H1 (cell line): ENCODE data around the gene CCDC93. TPM values are rescaled to one million over a fixed set of nuclear protein-coding genes. Genes with fewer than 3 reads are reported as not detected.

ENCODE experiments used
- CTCF ChIA-PET: fragments of 300-600 bp; sonication (Branson Sonifier 250); formaldehyde crosslinking; loops from one replicate; lab custom pipeline; 2021; ENCODE audit not compliant: partially characterized antibody; lab: Charles Lee
- POLR2A ChIA-PET: fragments of 300-600 bp; sonication (Branson Sonifier 250); formaldehyde crosslinking; loops from one replicate; lab custom pipeline; 2021; ENCODE audit warnings: inconsistent platforms; ENCODE audit not compliant: partially characterized antibody; lab: Charles Lee
- DNase-seq, 2 experiments: peaks; one replicate each; pipeline versions ENCODE4 v3.0.0 to v3.0.0-alpha.2; 2010 to 2022; ENCODE audit warnings: low spot score in 2 of 2, low read depth in 1 of 2, mixed read lengths in 1 of 2
- FAIRE-seq: peaks from 2 replicates; lab custom pipeline; 2011; peaks lifted over from hg19 to GRCh38; lab: Jason Lieb, UNC
- H2AFZ ChIP-seq: 2 replicates; pipeline ENCODE4 v1.8.1; 2012; ENCODE audit warnings: low read length, inconsistent platforms
- H2AK5ac ChIP-seq: 2 replicates; pipeline ENCODE4 v1.6.1; 2013; ENCODE audit warnings: low read depth, low read length
- H2BK120ac ChIP-seq: replicated peaks from 2 replicates; pipeline ENCODE3; 2013; ENCODE audit warnings: low read depth, low read length, inconsistent platforms
- H2BK12ac ChIP-seq: 2 replicates; pipeline ENCODE4 v1.6.1; 2013; ENCODE audit warnings: low read depth, low read length
- H2BK15ac ChIP-seq: 2 replicates; pipeline ENCODE4 v1.6.1; 2013; ENCODE audit warnings: low read length
- H2BK20ac ChIP-seq: 2 replicates; pipeline ENCODE4 v1.6.1; 2013; ENCODE audit warnings: low read length
- H2BK5ac ChIP-seq: 2 replicates; pipeline ENCODE4 v1.6.1; 2013; ENCODE audit warnings: low read depth, low read length
- H3K14ac ChIP-seq: 2 replicates; pipeline ENCODE4 v1.6.1; 2013; ENCODE audit warnings: inconsistent platforms; ENCODE audit not compliant: insufficient read length
- H3K18ac ChIP-seq: 2 replicates; pipeline ENCODE4 v1.6.1; 2013; ENCODE audit warnings: low read length; ENCODE audit errors: extremely low read depth
- H3K23ac ChIP-seq: 2 replicates; pipeline ENCODE4 v1.6.1; 2013; ENCODE audit warnings: inconsistent platforms; ENCODE audit not compliant: insufficient read length
- H3K23me2 ChIP-seq: 2 replicates; pipeline ENCODE4 v1.6.1; 2013; ENCODE audit warnings: low read depth, low read length
- H3K27ac ChIP-seq: 2 replicates; pipeline ENCODE4 v1.6.1; 2011; ENCODE audit warnings: low read depth, low read length, inconsistent platforms
- H3K27me3 ChIP-seq, 4 experiments: replicated peaks in 1 of 4; 1 replicate in 1 of 4; 2 replicates in 3 of 4; pipeline versions ENCODE4 v1.6.1 to v1.8.1; 2011 to 2013; ENCODE audit warnings: low read length in 3 of 4, mild to moderate bottlenecking in 3 of 4, inconsistent platforms in 2 of 4, mixed read lengths in 2 of 4, moderate library complexity in 1 of 4; ENCODE audit not compliant: control insufficient read depth in 3 of 4, insufficient read depth in 3 of 4; ENCODE audit errors: extremely low read depth in 1 of 4
- H3K36me3 ChIP-seq, 4 experiments: 2 replicates each; pipeline versions ENCODE4 v1.6.1 to v1.8.1; 2011 to 2013; ENCODE audit warnings: mild to moderate bottlenecking in 4 of 4, low read length in 3 of 4, moderate library complexity in 2 of 4, control low read depth in 1 of 4, inconsistent platforms in 1 of 4; ENCODE audit not compliant: insufficient read depth in 4 of 4, control insufficient read depth in 2 of 4
- H3K4ac ChIP-seq: replicated peaks from 2 replicates; pipeline ENCODE3; 2013; ENCODE audit warnings: low read length, low read depth, mixed read lengths, inconsistent platforms; ENCODE audit not compliant: insufficient read length
- H3K4me1 ChIP-seq, 4 experiments: replicated peaks in 1 of 4; 1 replicate in 1 of 4; 2 replicates in 3 of 4; pipeline versions ENCODE4 v1.6.1 to v1.8.1; 2011 to 2013; ENCODE audit warnings: low read length in 3 of 4, inconsistent platforms in 2 of 4, mixed read lengths in 1 of 4; ENCODE audit not compliant: insufficient read depth in 4 of 4, control insufficient read depth in 3 of 4
- H3K4me2 ChIP-seq, 2 experiments: 2 replicates each; pipeline versions ENCODE4 v1.6.1 to v1.8.1; 2011 to 2013; ENCODE audit warnings: low read depth in 2 of 2, low read length in 2 of 2, control low read depth in 1 of 2, inconsistent platforms in 1 of 2, mild to moderate bottlenecking in 1 of 2; ENCODE audit not compliant: insufficient read depth in 1 of 2
- H3K4me3 ChIP-seq, 4 experiments: fragments of 200-600, 300-600 bp in 1 of 4; sonication (generic), shearing (Covaris generic), sonication (Bioruptor Twin) in 1 of 4; 2 replicates each; pipeline versions ENCODE4 v1.5.1 to v1.8.1; 2011 to 2016; ENCODE audit warnings: low read length in 4 of 4, low read depth in 3 of 4, control low read depth in 2 of 4, inconsistent platforms in 2 of 4, mild to moderate bottlenecking in 2 of 4, mixed read lengths in 1 of 4, moderate library complexity in 1 of 4; ENCODE audit not compliant: insufficient read depth in 2 of 4; ENCODE audit errors: extremely low read depth in 1 of 4
- H3K56ac ChIP-seq: replicated peaks from 2 replicates; pipeline ENCODE3; 2013; ENCODE audit warnings: low read depth, mild to moderate bottlenecking, mixed read lengths, low read length, inconsistent platforms; ENCODE audit not compliant: insufficient read length
- H3K79me1 ChIP-seq: 2 replicates; pipeline ENCODE4 v1.6.1; 2013; ENCODE audit warnings: low read depth, low read length, control low read depth
- H3K79me2 ChIP-seq, 2 experiments: 2 replicates each; pipeline versions ENCODE4 v1.6.1 to v1.8.1; 2012 to 2013; ENCODE audit warnings: low read length in 2 of 2, mild to moderate bottlenecking in 2 of 2, inconsistent platforms in 1 of 2; ENCODE audit not compliant: insufficient read depth in 2 of 2, control insufficient read depth in 1 of 2
- H3K9ac ChIP-seq, 4 experiments: replicated peaks in 1 of 4; 1 replicate in 1 of 4; 2 replicates in 3 of 4; pipeline versions ENCODE4 v1.6.1 to v1.8.1; 2011 to 2013; ENCODE audit warnings: low read depth in 3 of 4, low read length in 3 of 4, control low read depth in 2 of 4, mild to moderate bottlenecking in 2 of 4, moderate library complexity in 2 of 4, inconsistent platforms in 1 of 4; ENCODE audit errors: extremely low read depth in 1 of 4
- H3K9me3 ChIP-seq, 2 experiments: 2 replicates each; pipeline versions ENCODE4 v1.6.1 to v1.8.1; 2012 to 2013; ENCODE audit warnings: mild to moderate bottlenecking in 2 of 2, moderate library complexity in 2 of 2, control low read depth in 1 of 2, inconsistent platforms in 1 of 2, low read depth in 1 of 2, low read length in 1 of 2, mixed read lengths in 1 of 2; ENCODE audit not compliant: insufficient read depth in 2 of 2
- H4K20me1 ChIP-seq, 2 experiments: replicated peaks in 1 of 2; 2 replicates each; pipeline versions ENCODE3 to v1.8.1; 2011 to 2013; ENCODE audit warnings: inconsistent platforms in 2 of 2, low read length in 2 of 2, mild to moderate bottlenecking in 1 of 2; ENCODE audit not compliant: insufficient read depth in 2 of 2, control insufficient read depth in 1 of 2
- H4K5ac ChIP-seq: 2 replicates; pipeline ENCODE4 v1.6.1; 2013; ENCODE audit warnings: low read length, low read depth, mixed read lengths, inconsistent platforms; ENCODE audit not compliant: insufficient read length
- H4K8ac ChIP-seq: 2 replicates; pipeline ENCODE4 v1.8.0; 2013; ENCODE audit warnings: mild to moderate bottlenecking, moderate library complexity, low read length, inconsistent platforms; ENCODE audit not compliant: insufficient read depth; ENCODE audit errors: extremely low read depth
- H4K91ac ChIP-seq: replicated peaks from 2 replicates; pipeline ENCODE3; 2013; ENCODE audit warnings: low read length, mixed read lengths, inconsistent platforms; ENCODE audit not compliant: insufficient read length
- FOSL1 ChIP-seq: IDR thresholded peaks from 2 replicates; pipeline ENCODE4 v1.6.1; 2011; ENCODE audit warnings: mild to moderate bottlenecking, low read depth, low read length, moderate library complexity; ENCODE audit not compliant: insufficient read depth
- HDAC6 ChIP-seq: IDR thresholded peaks from one replicate; pipeline ENCODE4 v1.7.1; 2012; ENCODE audit warnings: low read depth, mild to moderate bottlenecking, inconsistent platforms, low read length, moderate library complexity
- JUN ChIP-seq: IDR thresholded peaks from 2 replicates; pipeline ENCODE4 v1.6.1; 2011; ENCODE audit warnings: low read depth, mild to moderate bottlenecking, improper control_type of control experiment, low read length
- JUND ChIP-seq: IDR thresholded peaks from 2 replicates; pipeline ENCODE4 v1.6.1; 2011; ENCODE audit warnings: mild to moderate bottlenecking, improper control_type of control experiment, low read length
- KDM4A ChIP-seq: IDR thresholded peaks from one replicate; pipeline ENCODE4 v1.7.1; 2012; ENCODE audit warnings: low read depth, mild to moderate bottlenecking, moderate library complexity, low read length, inconsistent platforms; ENCODE audit not compliant: severe bottlenecking
- MAFK ChIP-seq: IDR thresholded peaks from 2 replicates; pipeline ENCODE4 v1.6.1; 2012; ENCODE audit warnings: low read depth, mild to moderate bottlenecking, improper control_type of control experiment, low read length
- PHF8 ChIP-seq: fragments of 200-600 bp; sonication (generic); conservative IDR thresholded peaks from 2 replicates; pipeline ENCODE4 v1.7.1; 2012; ENCODE audit warnings: low read depth, mild to moderate bottlenecking, inconsistent platforms, low read length, moderate library complexity
- POLR2AphosphoS5 ChIP-seq: IDR thresholded peaks from 2 replicates; pipeline ENCODE4 v1.6.1; 2011; ENCODE audit warnings: low read depth, low read length
- SP1 ChIP-seq: IDR thresholded peaks from 2 replicates; pipeline ENCODE4 v1.6.1; 2011; ENCODE audit warnings: low read depth, low read length
- SP4 ChIP-seq: IDR thresholded peaks from 2 replicates; pipeline ENCODE4 v1.6.1; 2012; ENCODE audit warnings: low read length, inconsistent platforms
- SUZ12 ChIP-seq: fragments of 200-600 bp; sonication (generic); IDR thresholded peaks from 2 replicates; pipeline ENCODE4 v1.6.1; 2012; ENCODE audit warnings: mild to moderate bottlenecking, inconsistent platforms, low read length, moderate library complexity, mixed read lengths
- TBP ChIP-seq: IDR thresholded peaks from 2 replicates; pipeline ENCODE4 v1.6.1; 2011; ENCODE audit warnings: low read depth, low read length, improper control_type of control experiment
- WGBS, 2 experiments: shearing (Covaris generic) in 1 of 2; methylation state at CpG; one replicate each; pipeline versions ENCODE4 v1.1.6 to v1.1.7; 2013 to 2015; ENCODE audit warnings: low lambda C conversion rate in 2 of 2, mixed read lengths in 2 of 2, inconsistent platforms in 1 of 2, low coverage in 1 of 2, missing lambda C conversion rate in 1 of 2; ENCODE audit not compliant: insufficient replicate concordance in 2 of 2, insufficient coverage in 1 of 2, insufficient read length in 1 of 2; ENCODE audit errors: extremely low coverage in 1 of 2, missing lambda C conversion rate in 1 of 2; 5-methylcytosine and 5-hydroxymethylcytosine counted together
- polyA plus RNA-seq, 7 experiments: library from polyadenylated mRNA; depleted of rRNA in 3 of 7; stranded (reverse) in 5 of 7; unstranded in 2 of 7; fragments of >200 nt in 5 of 7; fragments of 200-250 nt in 2 of 7; gene quantifications; 1 replicate in 5 of 7; 2 replicates in 1 of 7; 4 replicates in 1 of 7; pipeline versions ENCODE4 v1.2.1 to v1.2.3, GENCODE V29; 2011 to 2013; ENCODE audit warnings: missing spikeins in 2 of 7, mixed read lengths in 2 of 7
- total RNA-seq: library from RNA; stranded (reverse); fragmentation: NEBNext Ultra II Directional; extraction: Animal tissue kit (Norgen Biotek cat#: 25700); gene quantifications from 2 replicates; pipeline ENCODE4 v1.2.1, GENCODE V29; 2021
- TF ChIP-seq, protein P1 (sequence below), 3 experiments: IDR thresholded peaks; 1 replicate in 2 of 3; 2 replicates in 1 of 3; pipeline versions ENCODE4 v1.5.1 to v1.6.1; 2011; ENCODE audit warnings: low read length in 3 of 3, mild to moderate bottlenecking in 3 of 3, inconsistent platforms in 2 of 3, low read depth in 1 of 3, moderate library complexity in 1 of 3; ENCODE audit not compliant: insufficient read depth in 1 of 3; ENCODE audit errors: control extremely low read depth in 1 of 3

CCDC93 gene
- total and polyA plus RNA-seq, 2 of the 8 experiments (the other 6 are each of a cell fraction or from before 2014, with no cell fraction given), result 5.5 to 18.0 TPM

DNA sequence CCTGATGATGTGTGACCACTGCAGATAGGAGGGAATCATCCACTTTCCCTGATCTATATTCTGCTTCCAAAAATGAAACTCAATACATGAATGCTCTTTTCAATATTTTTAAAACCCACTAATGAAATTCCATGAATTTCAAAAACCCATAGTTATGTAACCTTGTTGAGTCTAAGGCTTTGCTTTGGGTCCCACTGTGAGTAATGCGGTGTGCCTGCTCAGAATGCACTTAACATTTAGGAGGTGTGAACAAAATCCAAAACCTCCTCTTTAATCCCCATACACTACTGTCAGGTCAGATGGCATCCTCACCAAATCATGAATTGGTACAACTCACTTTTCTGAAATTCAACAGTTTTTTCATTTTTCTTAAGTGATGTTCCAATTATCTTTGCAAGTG is 50.4 kb downstream of the CCDC93 start:
- H3K23me2 ChIP-seq, result no peaks in the 10 kb centered on the region
- no peak overlapping the region for H3K56ac ChIP-seq
- DNase-seq, result no peak
- no peak overlapping the region for H2AFZ ChIP-seq
- no peaks in the 10 kb centered on the region for H3K79me2 ChIP-seq
- no peak overlapping the region for H2BK15ac ChIP-seq
- H4K20me1 ChIP-seq, result no peaks in the 10 kb centered on the region
- no peak overlapping the region for H3K4me3 ChIP-seq
- H2BK120ac ChIP-seq, result no peak overlapping the region
- no peak overlapping the region for H3K14ac ChIP-seq
- H3K18ac ChIP-seq, result no peak overlapping the region
- H3K9me3 ChIP-seq, result no peaks in the 10 kb centered on the region
- H3K4me1 ChIP-seq, result no peaks in the 10 kb centered on the region
- H2BK5ac ChIP-seq, result no peak overlapping the region
- no peak overlapping the region for H3K23ac ChIP-seq
- no peak overlapping the region for H2AK5ac ChIP-seq
- no peak overlapping the region for H3K4ac ChIP-seq
- WGBS, 2 experiments, result 88% methylated on average over 1 of the region's 1 CpG; no CpG with 5 or more reads in 1 of the 2 experiments
- H2BK20ac ChIP-seq, result no peak overlapping the region
- CTCF ChIA-PET, result interaction anchor here (3.3 kb wide), 1 partner anchor 40 kb away, joined by 15 read pairs; no protein-coding TSS in a partner anchor
- no peak overlapping the region for H3K4me2 ChIP-seq
- no peak overlapping the region for H3K27ac ChIP-seq
- H4K5ac ChIP-seq, result no peak overlapping the region
- no peaks in the 10 kb centered on the region for H3K79me1 ChIP-seq
- POLR2A ChIA-PET, result no interaction called here
- H4K91ac ChIP-seq, result no peak overlapping the region
- H3K36me3 ChIP-seq, result no peaks in the 10 kb centered on the region; a peak in 1 of 8 replicates
- no peak for FAIRE-seq
- no peak overlapping the region for H4K8ac ChIP-seq
- no peak overlapping the region for H2BK12ac ChIP-seq
- no peak overlapping the region for H3K9ac ChIP-seq
- no peaks in the 10 kb centered on the region for H3K27me3 ChIP-seq
- TF ChIP-seq PHF8 (no peak), JUN (no peak), KDM4A (no peak), FOSL1 (no peak), SP1 (no peak), POLR2AphosphoS5 (no peak), JUND (no peak), TBP (no peak), SP4 (no peak), SUZ12 (no peak), HDAC6 (no peak), MAFK (no peak)
- TF ChIP-seq, protein P1, sequence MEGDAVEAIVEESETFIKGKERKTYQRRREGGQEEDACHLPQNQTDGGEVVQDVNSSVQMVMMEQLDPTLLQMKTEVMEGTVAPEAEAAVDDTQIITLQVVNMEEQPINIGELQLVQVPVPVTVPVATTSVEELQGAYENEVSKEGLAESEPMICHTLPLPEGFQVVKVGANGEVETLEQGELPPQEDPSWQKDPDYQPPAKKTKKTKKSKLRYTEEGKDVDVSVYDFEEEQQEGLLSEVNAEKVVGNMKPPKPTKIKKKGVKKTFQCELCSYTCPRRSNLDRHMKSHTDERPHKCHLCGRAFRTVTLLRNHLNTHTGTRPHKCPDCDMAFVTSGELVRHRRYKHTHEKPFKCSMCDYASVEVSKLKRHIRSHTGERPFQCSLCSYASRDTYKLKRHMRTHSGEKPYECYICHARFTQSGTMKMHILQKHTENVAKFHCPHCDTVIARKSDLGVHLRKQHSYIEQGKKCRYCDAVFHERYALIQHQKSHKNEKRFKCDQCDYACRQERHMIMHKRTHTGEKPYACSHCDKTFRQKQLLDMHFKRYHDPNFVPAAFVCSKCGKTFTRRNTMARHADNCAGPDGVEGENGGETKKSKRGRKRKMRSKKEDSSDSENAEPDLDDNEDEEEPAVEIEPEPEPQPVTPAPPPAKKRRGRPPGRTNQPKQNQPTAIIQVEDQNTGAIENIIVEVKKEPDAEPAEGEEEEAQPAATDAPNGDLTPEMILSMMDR (IDR thresholded peaks at IDR 0.05; ENCODE audit: control extremely low read depth in 1 of 3, insufficient read depth in 1 of 3, low read depth in 1 of 3, low read length in 3 of 3), result no peak
